ENCODE data around the gene SCEL.

DNA sequence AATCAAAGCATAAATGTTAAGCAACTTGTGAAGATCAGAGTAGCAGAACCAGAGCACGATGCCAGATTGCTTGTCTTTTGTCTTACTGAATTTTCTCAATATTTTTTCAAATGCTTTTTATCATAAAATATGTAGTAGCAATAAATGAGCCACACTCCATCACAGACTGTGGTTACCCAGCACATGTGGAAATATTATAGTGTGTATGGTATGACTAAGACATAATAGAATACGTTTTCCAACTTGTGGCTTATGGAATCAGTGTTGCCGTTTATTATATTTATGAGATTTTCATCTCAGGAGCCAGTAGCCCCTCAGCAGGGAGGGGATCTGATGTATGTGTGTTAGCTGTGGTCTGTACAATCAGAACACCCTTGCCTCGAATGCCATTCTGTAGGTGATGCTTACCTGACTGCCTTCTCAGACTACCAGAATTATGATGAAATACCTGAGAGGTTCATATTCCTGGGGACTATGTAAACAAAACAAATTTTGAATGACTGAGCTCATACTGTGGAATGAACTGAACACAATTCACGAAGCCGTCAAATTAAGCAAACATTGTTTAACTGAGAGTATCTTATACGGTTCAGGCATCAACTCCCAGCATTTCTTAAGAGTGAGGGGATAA is 1.9 kb downstream of the SCEL start:
- TF ChIP-seq RAD21 (conservative IDR thresholded peaks at IDR 0.05) (no peak), TAF1 (IDR thresholded peaks at IDR 0.05; ENCODE audit: low read depth) (no peak), EZH2 (IDR thresholded peaks at IDR 0.05; ENCODE audit: borderline replicate concordance, insufficient read depth, low read length, poor library complexity, severe bottlenecking) (no peak)
- TF ChIP-seq, protein P1, sequence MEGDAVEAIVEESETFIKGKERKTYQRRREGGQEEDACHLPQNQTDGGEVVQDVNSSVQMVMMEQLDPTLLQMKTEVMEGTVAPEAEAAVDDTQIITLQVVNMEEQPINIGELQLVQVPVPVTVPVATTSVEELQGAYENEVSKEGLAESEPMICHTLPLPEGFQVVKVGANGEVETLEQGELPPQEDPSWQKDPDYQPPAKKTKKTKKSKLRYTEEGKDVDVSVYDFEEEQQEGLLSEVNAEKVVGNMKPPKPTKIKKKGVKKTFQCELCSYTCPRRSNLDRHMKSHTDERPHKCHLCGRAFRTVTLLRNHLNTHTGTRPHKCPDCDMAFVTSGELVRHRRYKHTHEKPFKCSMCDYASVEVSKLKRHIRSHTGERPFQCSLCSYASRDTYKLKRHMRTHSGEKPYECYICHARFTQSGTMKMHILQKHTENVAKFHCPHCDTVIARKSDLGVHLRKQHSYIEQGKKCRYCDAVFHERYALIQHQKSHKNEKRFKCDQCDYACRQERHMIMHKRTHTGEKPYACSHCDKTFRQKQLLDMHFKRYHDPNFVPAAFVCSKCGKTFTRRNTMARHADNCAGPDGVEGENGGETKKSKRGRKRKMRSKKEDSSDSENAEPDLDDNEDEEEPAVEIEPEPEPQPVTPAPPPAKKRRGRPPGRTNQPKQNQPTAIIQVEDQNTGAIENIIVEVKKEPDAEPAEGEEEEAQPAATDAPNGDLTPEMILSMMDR (IDR thresholded peaks at IDR 0.05; ENCODE audit: poor library complexity, severe bottlenecking), result no peak
- TF ChIP-seq, protein P2, sequence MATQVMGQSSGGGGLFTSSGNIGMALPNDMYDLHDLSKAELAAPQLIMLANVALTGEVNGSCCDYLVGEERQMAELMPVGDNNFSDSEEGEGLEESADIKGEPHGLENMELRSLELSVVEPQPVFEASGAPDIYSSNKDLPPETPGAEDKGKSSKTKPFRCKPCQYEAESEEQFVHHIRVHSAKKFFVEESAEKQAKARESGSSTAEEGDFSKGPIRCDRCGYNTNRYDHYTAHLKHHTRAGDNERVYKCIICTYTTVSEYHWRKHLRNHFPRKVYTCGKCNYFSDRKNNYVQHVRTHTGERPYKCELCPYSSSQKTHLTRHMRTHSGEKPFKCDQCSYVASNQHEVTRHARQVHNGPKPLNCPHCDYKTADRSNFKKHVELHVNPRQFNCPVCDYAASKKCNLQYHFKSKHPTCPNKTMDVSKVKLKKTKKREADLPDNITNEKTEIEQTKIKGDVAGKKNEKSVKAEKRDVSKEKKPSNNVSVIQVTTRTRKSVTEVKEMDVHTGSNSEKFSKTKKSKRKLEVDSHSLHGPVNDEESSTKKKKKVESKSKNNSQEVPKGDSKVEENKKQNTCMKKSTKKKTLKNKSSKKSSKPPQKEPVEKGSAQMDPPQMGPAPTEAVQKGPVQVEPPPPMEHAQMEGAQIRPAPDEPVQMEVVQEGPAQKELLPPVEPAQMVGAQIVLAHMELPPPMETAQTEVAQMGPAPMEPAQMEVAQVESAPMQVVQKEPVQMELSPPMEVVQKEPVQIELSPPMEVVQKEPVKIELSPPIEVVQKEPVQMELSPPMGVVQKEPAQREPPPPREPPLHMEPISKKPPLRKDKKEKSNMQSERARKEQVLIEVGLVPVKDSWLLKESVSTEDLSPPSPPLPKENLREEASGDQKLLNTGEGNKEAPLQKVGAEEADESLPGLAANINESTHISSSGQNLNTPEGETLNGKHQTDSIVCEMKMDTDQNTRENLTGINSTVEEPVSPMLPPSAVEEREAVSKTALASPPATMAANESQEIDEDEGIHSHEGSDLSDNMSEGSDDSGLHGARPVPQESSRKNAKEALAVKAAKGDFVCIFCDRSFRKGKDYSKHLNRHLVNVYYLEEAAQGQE (IDR thresholded peaks at IDR 0.05; ENCODE audit: borderline replicate concordance), result no peak
